Measurements from ENCODE around the gene ESYT3.

Gene ESYT3

DNA sequence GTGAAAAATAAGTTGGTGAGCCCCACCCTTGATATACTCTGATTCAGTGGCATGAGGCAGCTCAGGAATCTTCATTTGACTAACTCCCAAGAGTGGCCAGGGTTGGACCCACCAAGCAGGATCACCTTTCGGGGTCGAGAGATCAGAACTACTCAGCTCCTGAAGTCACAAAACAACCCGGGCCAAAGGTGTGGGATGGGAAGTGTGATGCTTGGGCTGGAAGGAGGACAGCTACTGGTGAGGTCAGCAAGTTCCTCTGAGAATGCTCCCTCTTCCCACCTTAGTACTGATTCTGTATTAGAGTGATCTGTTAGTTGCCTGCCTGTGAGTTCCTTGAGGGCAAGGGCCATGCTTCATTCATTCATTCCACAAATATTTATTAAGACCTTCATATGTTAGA is 15.1 kb downstream of the ESYT3 start:
- Histone ChIP-seq H4K20me1 (ENCODE audit: insufficient read depth) (no peaks in the 10 kb centered on the region), H3K27ac (no peak overlapping the region), H2AFZ (ENCODE audit: low read depth) (no peak overlapping the region), H3K36me3 (ENCODE audit: insufficient read depth) (no peaks in the 10 kb centered on the region), H3K79me2 (ENCODE audit: insufficient read depth, low read depth) (no peaks in the 10 kb centered on the region), H3K27me3 (ENCODE audit: insufficient read depth, low read depth) (no peaks in the 10 kb centered on the region), H3K4me3 (IDR thresholded peaks at IDR 0.05; ENCODE audit: insufficient read depth, low read depth, low read length) (no peak overlapping the region), H3K4me1 (ENCODE audit: low read depth, poor library complexity, severe bottlenecking) (no peaks in the 10 kb centered on the region), H3K4me2 (no peak overlapping the region), H3K9ac (no peak overlapping the region)
- TF ChIP-seq, protein P1, sequence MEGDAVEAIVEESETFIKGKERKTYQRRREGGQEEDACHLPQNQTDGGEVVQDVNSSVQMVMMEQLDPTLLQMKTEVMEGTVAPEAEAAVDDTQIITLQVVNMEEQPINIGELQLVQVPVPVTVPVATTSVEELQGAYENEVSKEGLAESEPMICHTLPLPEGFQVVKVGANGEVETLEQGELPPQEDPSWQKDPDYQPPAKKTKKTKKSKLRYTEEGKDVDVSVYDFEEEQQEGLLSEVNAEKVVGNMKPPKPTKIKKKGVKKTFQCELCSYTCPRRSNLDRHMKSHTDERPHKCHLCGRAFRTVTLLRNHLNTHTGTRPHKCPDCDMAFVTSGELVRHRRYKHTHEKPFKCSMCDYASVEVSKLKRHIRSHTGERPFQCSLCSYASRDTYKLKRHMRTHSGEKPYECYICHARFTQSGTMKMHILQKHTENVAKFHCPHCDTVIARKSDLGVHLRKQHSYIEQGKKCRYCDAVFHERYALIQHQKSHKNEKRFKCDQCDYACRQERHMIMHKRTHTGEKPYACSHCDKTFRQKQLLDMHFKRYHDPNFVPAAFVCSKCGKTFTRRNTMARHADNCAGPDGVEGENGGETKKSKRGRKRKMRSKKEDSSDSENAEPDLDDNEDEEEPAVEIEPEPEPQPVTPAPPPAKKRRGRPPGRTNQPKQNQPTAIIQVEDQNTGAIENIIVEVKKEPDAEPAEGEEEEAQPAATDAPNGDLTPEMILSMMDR (conservative IDR thresholded peaks at IDR 0.05; ENCODE audit: low read depth, low read length), result no peak

DNA sequence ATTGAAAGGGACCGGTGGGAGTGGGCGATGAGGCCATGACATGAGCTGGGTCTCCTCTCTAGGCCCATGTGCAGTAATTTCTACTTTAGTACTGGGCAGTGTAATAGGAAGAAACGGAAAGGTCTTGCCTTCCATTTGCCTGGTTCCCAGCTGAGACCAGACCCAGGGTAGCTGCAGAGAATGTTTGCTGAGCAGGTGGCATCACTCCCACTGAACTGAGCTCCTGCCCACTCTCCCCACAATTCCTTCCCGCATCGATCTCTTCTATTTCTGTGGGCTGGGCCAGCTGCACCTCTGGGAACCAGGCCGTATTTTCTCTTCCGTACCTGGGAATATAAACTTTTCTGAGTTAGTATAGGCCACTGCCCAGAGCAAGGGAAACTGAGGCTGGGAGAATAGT is 15.8 kb downstream of the ESYT3 start:
- Histone ChIP-seq H3K9ac (no peak overlapping the region), H3K4me3 (IDR thresholded peaks at IDR 0.05; ENCODE audit: insufficient read depth, low read depth, low read length) (no peak overlapping the region), H3K79me2 (ENCODE audit: insufficient read depth, low read depth) (no peaks in the 10 kb centered on the region), H3K27ac (no peak overlapping the region), H3K4me2 (no peak overlapping the region), H3K4me1 (ENCODE audit: low read depth, poor library complexity, severe bottlenecking) (no peaks in the 10 kb centered on the region), H3K36me3 (ENCODE audit: insufficient read depth) (no peaks in the 10 kb centered on the region), H4K20me1 (ENCODE audit: insufficient read depth) (no peaks in the 10 kb centered on the region), H3K27me3 (ENCODE audit: insufficient read depth, low read depth) (no peaks in the 10 kb centered on the region), H2AFZ (ENCODE audit: low read depth) (no peak overlapping the region)
- TF ChIP-seq, protein P1 (conservative IDR thresholded peaks at IDR 0.05; ENCODE audit: low read depth, low read length), result no peak

DNA sequence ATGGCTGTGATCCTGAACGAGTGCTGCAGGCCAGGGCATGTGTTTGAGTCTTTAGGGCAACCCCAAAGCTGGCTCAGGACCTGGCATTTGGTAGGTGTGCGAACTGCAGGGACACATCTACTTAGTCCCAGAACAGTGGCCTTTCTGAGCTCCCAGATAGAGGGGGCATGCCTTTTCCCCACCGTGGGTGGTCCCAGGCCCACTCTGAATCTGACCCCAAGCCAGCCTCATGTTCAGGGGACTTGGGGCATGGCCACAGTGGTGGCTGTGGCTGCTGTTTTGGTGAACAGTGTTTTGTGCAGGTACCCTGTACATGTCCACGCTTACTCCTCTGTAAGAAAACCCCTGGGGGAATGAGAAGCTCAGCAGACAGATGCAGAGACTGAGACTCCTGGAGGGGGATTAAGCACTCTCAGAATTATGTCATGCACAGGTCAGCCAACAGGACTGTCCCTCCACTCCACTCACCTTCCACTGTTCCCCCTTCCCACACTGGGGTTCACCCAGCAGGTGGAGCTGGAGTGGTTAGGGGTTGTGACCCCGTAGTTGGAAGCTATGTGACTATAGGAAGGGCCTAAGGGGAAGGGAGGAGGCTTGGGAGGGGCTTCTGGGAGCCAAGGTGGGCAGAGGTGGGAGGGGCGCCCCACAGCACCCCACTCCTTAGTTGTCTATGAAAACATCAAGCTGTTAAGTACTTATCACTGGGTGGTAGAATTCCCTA is 16.4 kb downstream of the ESYT3 start:
- H3K36me3 ChIP-seq (ENCODE audit: insufficient read depth), result no peaks in the 10 kb centered on the region
- TF ChIP-seq, protein P1 (conservative IDR thresholded peaks at IDR 0.05; ENCODE audit: low read depth, low read length), result no peak
- no peaks in the 10 kb centered on the region for H4K20me1 ChIP-seq (ENCODE audit: insufficient read depth)
- no peaks in the 10 kb centered on the region for H3K4me1 ChIP-seq (ENCODE audit: low read depth, poor library complexity, severe bottlenecking)
- no peak overlapping the region for H3K9ac ChIP-seq
- no peaks in the 10 kb centered on the region for H3K27me3 ChIP-seq (ENCODE audit: insufficient read depth, low read depth)
- H3K4me2 ChIP-seq, result no peak overlapping the region
- no peak overlapping the region for H3K4me3 ChIP-seq (IDR thresholded peaks at IDR 0.05; ENCODE audit: insufficient read depth, low read depth, low read length)
- no peak overlapping the region for H3K27ac ChIP-seq
- H2AFZ ChIP-seq (ENCODE audit: low read depth), result no peak overlapping the region
- no peaks in the 10 kb centered on the region for H3K79me2 ChIP-seq (ENCODE audit: insufficient read depth, low read depth)

DNA sequence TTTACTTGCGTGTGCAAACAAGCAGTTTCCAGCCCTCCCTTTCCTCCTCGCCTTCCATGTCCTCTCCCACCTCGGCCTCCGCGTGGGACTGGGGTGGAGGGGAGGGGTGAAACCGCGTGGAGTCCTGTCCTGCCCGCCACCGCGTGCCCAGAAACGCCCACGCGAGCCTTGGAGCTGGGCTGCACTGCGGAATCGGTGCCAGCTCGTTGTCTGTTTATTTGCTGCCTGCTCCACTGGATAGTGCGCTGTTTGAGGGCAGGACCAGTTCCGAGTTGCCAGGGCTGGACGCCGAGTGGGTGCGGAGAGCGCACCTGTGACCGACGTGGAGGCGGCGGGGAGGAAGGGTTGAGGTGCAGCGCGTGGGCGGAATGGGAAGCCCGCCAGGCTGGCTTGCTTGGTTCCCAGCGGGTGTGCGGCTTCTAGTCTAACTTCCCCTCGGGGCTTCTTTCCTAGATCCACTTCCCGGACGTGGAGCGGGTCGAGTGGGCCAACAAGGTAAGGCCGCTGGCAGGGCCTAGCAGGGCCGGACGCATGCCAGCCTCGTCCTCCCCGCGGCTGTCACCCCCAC is 17.3 kb downstream of the ESYT3 start:
- H3K79me2 ChIP-seq (ENCODE audit: insufficient read depth, low read depth), result no peaks in the 10 kb centered on the region
- no peaks in the 10 kb centered on the region for H3K4me1 ChIP-seq (ENCODE audit: low read depth, poor library complexity, severe bottlenecking)
- no peaks in the 10 kb centered on the region for H3K36me3 ChIP-seq (ENCODE audit: insufficient read depth)
- no peak overlapping the region for H3K27ac ChIP-seq
- TF ChIP-seq, protein P1 (conservative IDR thresholded peaks at IDR 0.05; ENCODE audit: low read depth, low read length), result no peak
- H2AFZ ChIP-seq (ENCODE audit: low read depth), result no peak overlapping the region
- no peak overlapping the region for H3K4me2 ChIP-seq
- H3K27me3 ChIP-seq (ENCODE audit: insufficient read depth, low read depth), result no peaks in the 10 kb centered on the region
- no peak overlapping the region for H3K4me3 ChIP-seq (IDR thresholded peaks at IDR 0.05; ENCODE audit: insufficient read depth, low read depth, low read length)
- no peak overlapping the region for H3K9ac ChIP-seq
- H4K20me1 ChIP-seq (ENCODE audit: insufficient read depth), result no peaks in the 10 kb centered on the region

Measured in KMS-11 (cell line).